PFSK-1 (cell line): ENCODE results near the gene ZNF71.

Source experiments
- FOXP2 ChIP-seq: optimal IDR thresholded peaks from 2 replicates; pipeline ENCODE3; 2011; ENCODE audit warnings: borderline replicate concordance, control low read depth, inconsistent platforms; ENCODE audit not compliant: insufficient read depth; ENCODE audit errors: extremely low read length, extremely low read depth
- POLR2AphosphoS5 ChIP-seq: IDR thresholded peaks from 2 replicates; pipeline ENCODE4 v1.6.1; 2012; ENCODE audit warnings: low read depth, mild to moderate bottlenecking, control low read depth, low read length, moderate library complexity
- REST ChIP-seq, 2 experiments: IDR thresholded peaks; 2 replicates each; pipeline versions ENCODE4 v1.6.1 to v1.8.0; 2011 to 2012; ENCODE audit warnings: low read depth in 2 of 2, low read length in 2 of 2, control low read depth in 1 of 2, inconsistent platforms in 1 of 2, mild to moderate bottlenecking in 1 of 2, moderate library complexity in 1 of 2; ENCODE audit not compliant: insufficient read depth in 1 of 2
- SIN3A ChIP-seq: IDR thresholded peaks from 2 replicates; pipeline ENCODE4 v1.6.1; 2012; ENCODE audit warnings: mild to moderate bottlenecking, low read length, moderate library complexity, borderline replicate concordance; ENCODE audit not compliant: insufficient read depth
- TAF1 ChIP-seq: IDR thresholded peaks from 2 replicates; pipeline ENCODE4 v1.6.1; 2012; ENCODE audit warnings: low read length, control low read depth, borderline replicate concordance; ENCODE audit not compliant: insufficient read depth

The ZNF71 gene

GRCh38 chr19:56670961-56671612, 76.0 kb downstream of the ZNF71 start:
- TF ChIP-seq FOXP2 (no peak), TAF1 (no peak), SIN3A (no peak), REST (IDR thresholded peaks at IDR 0.05; ENCODE audit: insufficient read depth in 1 of 2, low read depth in 2 of 2, low read length in 2 of 2) (no peak), POLR2AphosphoS5 (no peak)

GRCh38 chr19:56671613-56671994, 76.5 kb downstream of the ZNF71 start, which contains the start of gene ZNF835:
Gene ZNF835 (minus strand): TSS chr19:56671757. CDS start chr19:56665198, 6,559 bp downstream.
- TF ChIP-seq POLR2AphosphoS5 (no peak), TAF1 (no peak), SIN3A (no peak), REST (IDR thresholded peaks at IDR 0.05; ENCODE audit: insufficient read depth in 1 of 2, low read depth in 2 of 2, low read length in 2 of 2) (no peak), FOXP2 (no peak)
